Vagina (tissue), 2 donors: ENCODE data around the gene FLT1. TPM values are rescaled to one million over a fixed set of nuclear protein-coding genes. Genes with fewer than 3 reads are reported as not detected.

Experiments
- DNase-seq, 2 donors: peaks; one replicate each; pipeline ENCODE4 v3.0.0-alpha.2; 2017; ENCODE audit errors: extremely low spot score in 2 of 2
- H3K27ac ChIP-seq: fragments of 200-600 bp; sonication (generic); one replicate; pipeline ENCODE4 v1.5.1; 2019
- H3K27me3 ChIP-seq: fragments of 200-600 bp; sonication (generic); one replicate; pipeline ENCODE4 v1.5.1; 2019
- H3K36me3 ChIP-seq, 2 donors: fragments of 200-600 bp; sonication (generic); one replicate each; pipeline ENCODE4 v1.5.1; 2017 to 2019
- H3K4me1 ChIP-seq: fragments of 200-600 bp; sonication (generic); one replicate; pipeline ENCODE4 v1.5.1; 2019
- H3K4me3 ChIP-seq, 2 donors: fragments of 200-600 bp; sonication (generic); 1 replicate in 1 of 2; 2 replicates in 1 of 2; pipeline ENCODE4 v1.5.1; 2016 to 2019
- H3K9me3 ChIP-seq: fragments of 200-600 bp; sonication (generic); one replicate; pipeline ENCODE4 v1.5.1; 2019
- CTCF ChIP-seq, 3 experiments: fragments of 450-650 bp in 2 of 3; fragments of 200-600 bp in 1 of 3; sonication (generic) in 1 of 3; IDR thresholded peaks; one replicate each; pipeline ENCODE4 v1.5.1; 2017 to 2019; ENCODE audit warnings: antibody characterized with exemption in 3 of 3, mild to moderate bottlenecking in 2 of 3, moderate library complexity in 2 of 3
- POLR2A ChIP-seq, 2 donors: fragments of 450-650 bp; IDR thresholded peaks; one replicate each; pipeline ENCODE4 v1.6.1; 2017; ENCODE audit warnings: antibody characterized with exemption in 2 of 2, mild to moderate bottlenecking in 2 of 2, moderate library complexity in 2 of 2
- POLR2AphosphoS5 ChIP-seq, 2 donors: sonication (generic); formaldehyde crosslinking; IDR thresholded peaks; one replicate each; pipeline ENCODE4 v1.9.0; 2017; ENCODE audit warnings: antibody characterized with exemption in 2 of 2, mild to moderate bottlenecking in 2 of 2, low read depth in 1 of 2; ENCODE audit not compliant: insufficient read depth in 1 of 2
- intact Hi-C: fragments of 100-400 bp; cut with DNase I; formaldehyde crosslinking; loops from one replicate; pipeline ENCODE4 v1.15.1; 2023
- total RNA-seq: library from RNA; depleted of rRNA; stranded (reverse); fragments of >200 nt; gene quantifications from one replicate; pipeline ENCODE4 v1.2.3, GENCODE V29; 2016

FLT1 gene
- total RNA-seq, 1 donor from 2014 or later = 18.9 TPM

GRCh38 chr13:28501547-28501946 is 6.6 kb upstream of the FLT1 start:
- Histone ChIP-seq H3K27me3 (no peaks in the 10 kb centered on the region), H3K27ac (no peak overlapping the region), H3K36me3 (no peaks in the 10 kb centered on the region), H3K9me3 (no peaks in the 10 kb centered on the region), H3K4me3 (no peak overlapping the region), H3K4me1 (no peaks in the 10 kb centered on the region)
- peak in 1 of 2 donors; percentile 16 for TF ChIP-seq POLR2AphosphoS5 (IDR thresholded peaks at IDR 0.05; ENCODE audit: insufficient read depth in 1 of 2, low read depth in 1 of 2)
- TF ChIP-seq CTCF (IDR thresholded peaks at IDR 0.05) = no peak
- no peak for TF ChIP-seq POLR2A (IDR thresholded peaks at IDR 0.05)
- DNase-seq = no peak
- intact Hi-C loops = no loop called here

GRCh38 chr13:28499609-28500008 is 4.7 kb upstream of the FLT1 start:
- TF ChIP-seq POLR2AphosphoS5 (IDR thresholded peaks at IDR 0.05; ENCODE audit: insufficient read depth in 1 of 2, low read depth in 1 of 2) (no peak), CTCF (IDR thresholded peaks at IDR 0.05) (no peak), POLR2A (IDR thresholded peaks at IDR 0.05) (no peak)
- intact Hi-C loops = no loop called here
- no peak overlapping the region for H3K4me3 ChIP-seq
- H3K27ac ChIP-seq = no peak overlapping the region
- no peaks in the 10 kb centered on the region for H3K9me3 ChIP-seq
- no peak for DNase-seq
- H3K36me3 ChIP-seq = no peaks in the 10 kb centered on the region
- H3K4me1 ChIP-seq = peaks cover 13% of the 10 kb centered on the region
- H3K27me3 ChIP-seq = no peaks in the 10 kb centered on the region

GRCh38 chr13:28498481-28499115 is 3.7 kb upstream of the FLT1 start:
- no peaks in the 10 kb centered on the region for H3K27me3 ChIP-seq
- DNase-seq = no peak
- intact Hi-C loops = no loop called here
- TF ChIP-seq POLR2AphosphoS5 (IDR thresholded peaks at IDR 0.05; ENCODE audit: insufficient read depth in 1 of 2, low read depth in 1 of 2) = no peak
- no peak for TF ChIP-seq CTCF (IDR thresholded peaks at IDR 0.05)
- H3K4me3 ChIP-seq = no peak overlapping the region
- no peaks in the 10 kb centered on the region for H3K9me3 ChIP-seq
- H3K36me3 ChIP-seq = no peaks in the 10 kb centered on the region
- H3K4me1 ChIP-seq = peaks cover 23% of the 10 kb centered on the region
- no peak overlapping the region for H3K27ac ChIP-seq

- Histone ChIP-seq H3K27ac (no peak overlapping the region), H3K4me1 (peaks cover 25% of the 10 kb centered on the region), H3K4me3 (no peak overlapping the region), H3K27me3 (no peaks in the 10 kb centered on the region), H3K9me3 (no peaks in the 10 kb centered on the region), H3K36me3 (no peaks in the 10 kb centered on the region)
- intact Hi-C loops = no loop called here
- no peak for DNase-seq
- no peak for TF ChIP-seq CTCF (IDR thresholded peaks at IDR 0.05)
- no peak for TF ChIP-seq POLR2A (IDR thresholded peaks at IDR 0.05)
- TF ChIP-seq POLR2AphosphoS5 (IDR thresholded peaks at IDR 0.05; ENCODE audit: insufficient read depth in 1 of 2, low read depth in 1 of 2) = no peak
Measured at GRCh38 chr13:28497143-28497876, 2.4 kb upstream of the FLT1 start.

GRCh38 chr13:28496188-28496564 is 1.2 kb upstream of the FLT1 start:
- Histone ChIP-seq H3K4me1 (peaks cover 25% of the 10 kb centered on the region), H3K4me3 (no peak overlapping the region), H3K27me3 (no peaks in the 10 kb centered on the region), H3K36me3 (no peaks in the 10 kb centered on the region), H3K27ac (no peak overlapping the region), H3K9me3 (no peaks in the 10 kb centered on the region)
- no peak for TF ChIP-seq POLR2A (IDR thresholded peaks at IDR 0.05)
- TF ChIP-seq CTCF (IDR thresholded peaks at IDR 0.05) = no peak
- no peak for TF ChIP-seq POLR2AphosphoS5 (IDR thresholded peaks at IDR 0.05; ENCODE audit: insufficient read depth in 1 of 2, low read depth in 1 of 2)
- intact Hi-C loops = no loop called here
- no peak for DNase-seq
